NCI-H1694 (cell line): ENCODE results near the gene DUOXA1.
"Not testable (repeated sequence)": the region's sequence is repeated elsewhere in the genome, so short reads cannot be mapped to it uniquely, and the experiment has no call there.

Experiments
- DNase-seq: peaks from one replicate; lab custom pipeline; 2025; lab: John Stamatoyannopoulos, UW

DUOXA1 gene

GRCh38 chr15:45089712-45090373 is 39.8 kb downstream of the DUOXA1 start:
- DNase-seq: no peak

- DNase-seq: no peak
Observed at GRCh38 chr15:45088801-45089711, 40.6 kb downstream of the DUOXA1 start.

GRCh38 chr15:45087513-45087912 is 42.2 kb downstream of the DUOXA1 start:
- DNase-seq: no peak

- DNase-seq: no peak
Observed at GRCh38 chr15:45084163-45084562, 45.5 kb downstream of the DUOXA1 start.

- DNase-seq: no peak
Observed at GRCh38 chr15:45083223-45083622, 46.5 kb downstream of the DUOXA1 start.

GRCh38 chr15:45082412-45082811 is 47.3 kb downstream of the DUOXA1 start:
- not testable (repeated sequence) for DNase-seq

GRCh38 chr15:45080593-45080992 is 49.1 kb downstream of the DUOXA1 start:
- not testable (repeated sequence) for DNase-seq

- not testable (repeated sequence) for DNase-seq
Observed at GRCh38 chr15:45079628-45080246, 49.9 kb downstream of the DUOXA1 start.

- DNase-seq: peak; percentile 51
Observed at GRCh38 chr15:45079201-45079600, 50.5 kb downstream of the DUOXA1 start.

GRCh38 chr15:45077391-45077790 is 52.3 kb downstream of the DUOXA1 start:
- DNase-seq: peak; percentile 1

GRCh38 chr15:45075440-45076320 is 54.0 kb downstream of the DUOXA1 start:
- not testable (repeated sequence) for DNase-seq

- DNase-seq: not testable (repeated sequence)
Observed at GRCh38 chr15:45073602-45074001, 56.1 kb downstream of the DUOXA1 start.

GRCh38 chr15:45069942-45070360 is 59.7 kb downstream of the DUOXA1 start:
- DNase-seq: not testable (repeated sequence)
